Activated naive CD4-positive, alpha-beta T cell treated with anti-CD3 and anti-CD28 coated beads for 36 hours (primary cell): ENCODE data around the gene IFNA10. TPM values are rescaled to one million over a fixed set of nuclear protein-coding genes. Genes with fewer than 3 reads are reported as not detected.
"Not testable (repeated sequence)": the region's sequence is repeated elsewhere in the genome, so short reads cannot be mapped to it uniquely, and the experiment has no call there.

ENCODE experiments used
- CTCF ChIA-PET: fragments of 350-600 bp; sonication (Branson Sonifier 250); formaldehyde crosslinking; loops from one replicate; lab custom pipeline; 2021; ENCODE audit warnings: antibody characterized with exemption; lab: Charles Lee
- DNase-seq: peaks from one replicate; pipeline ENCODE4 v3.0.0-alpha.2; 2020
- H3K27ac Mint-ChIP-seq: one replicate; pipeline ENCODE4 v1.8.0; 2021; ENCODE audit warnings: mild to moderate bottlenecking, mixed read lengths
- H3K27me3 Mint-ChIP-seq: one replicate; pipeline ENCODE4 v1.8.0; 2021; ENCODE audit warnings: low read depth, mixed read lengths
- H3K36me3 Mint-ChIP-seq: one replicate; pipeline ENCODE4 v1.8.0; 2021; ENCODE audit warnings: low read depth, mixed read lengths
- H3K4me1 Mint-ChIP-seq: one replicate; pipeline ENCODE4 v1.8.0; 2021; ENCODE audit warnings: low read depth, mixed read lengths
- H3K4me3 Mint-ChIP-seq: one replicate; pipeline ENCODE4 v1.8.0; 2021; ENCODE audit warnings: mild to moderate bottlenecking, moderate library complexity, mixed read lengths
- H3K9me3 Mint-ChIP-seq: one replicate; pipeline ENCODE4 v1.8.0; 2021; ENCODE audit warnings: mixed read lengths
- intact Hi-C: fragments of 100-400 bp; cut with micrococcal nuclease; formaldehyde crosslinking; loops from one replicate; pipeline ENCODE4 v1.15.1; 2023
- total RNA-seq, 2 experiments: library from RNA; stranded (reverse); gene quantifications; one replicate each; pipeline ENCODE4 v1.2.3, GENCODE V29; 2021

The IFNA10 gene
- total RNA-seq, 2 experiments from 2014 or later: not detected

GRCh38 chr9:21228122-21228521 is 21.2 kb upstream of the IFNA10 start, which contains the start of gene IFNA17:
IFNA17 (minus strand) TSS chr9:21228222; CDS start chr9:21228173, 49 bp downstream.
- no peaks in the 10 kb centered on the region for H3K4me1 Mint-ChIP-seq
- H3K27ac Mint-ChIP-seq: no peak within 1 kb of the TSS
- H3K36me3 Mint-ChIP-seq: no peaks in the 10 kb centered on the region
- H3K9me3 Mint-ChIP-seq: no peaks in the 10 kb centered on the region
- CTCF ChIA-PET: interaction anchor here (1.2 to 1.3 kb wide), 2 partner anchors 25 to 33 kb away, joined by 3 read pairs; no protein-coding TSS in a partner anchor
- intact Hi-C loops: no loop called here
- H3K27me3 Mint-ChIP-seq: peaks cover 2% of the 10 kb centered on the region
- H3K4me3 Mint-ChIP-seq: no peak within 1 kb of the TSS
- no peak for DNase-seq

GRCh38 chr9:21217211-21217610 is 10.3 kb upstream of the IFNA10 start, which contains the start of gene IFNA16:
IFNA16 (minus strand) TSS chr9:21217311; CDS start chr9:21217305, 6 bp downstream.
- DNase-seq, H3K4me3 Mint-ChIP-seq, H3K27ac Mint-ChIP-seq, intact Hi-C loops, H3K36me3 Mint-ChIP-seq, H3K9me3 Mint-ChIP-seq, H3K4me1 Mint-ChIP-seq: not testable (repeated sequence)
- CTCF ChIA-PET: interaction anchor here (0.9 to 1.3 kb wide), 2 partner anchors 19 to 217 kb away, joined by 3 to 7 read pairs; no protein-coding TSS in a partner anchor
- peaks cover 28% of the 10 kb centered on the region for H3K27me3 Mint-ChIP-seq

- intact Hi-C loops: loop anchor here (1.0 to 5.0 kb wide), 4 partner anchors 18 to 589 kb away; partner anchors contain the start of gene MTAP
- not testable (repeated sequence) for DNase-seq
- H3K4me3 Mint-ChIP-seq: peak overlapping the region; percentile 19
These were observed 6.7 kb upstream of the IFNA10 start for GRCh38 chr9:21213411-21214326.

GRCh38 chr9:21212160-21212559 is 5.2 kb upstream of the IFNA10 start:
- not testable (repeated sequence) for H3K27me3 Mint-ChIP-seq, H3K9me3 Mint-ChIP-seq, H3K4me1 Mint-ChIP-seq, H3K4me3 Mint-ChIP-seq, H3K27ac Mint-ChIP-seq, H3K36me3 Mint-ChIP-seq, DNase-seq
- intact Hi-C loops: loop anchor here (5.0 kb wide), 2 partner anchors 185 to 590 kb away; partner anchors contain the start of gene MTAP
- CTCF ChIA-PET: interaction anchor here (1.1 to 2.1 kb wide), 5 partner anchors 15 to 243 kb away, joined by 3 to 11 read pairs (median 9); no protein-coding TSS in a partner anchor

More at GRCh38 chr9:21213411-21214326, 6.7 kb upstream of the IFNA10 start:
- H3K27me3 Mint-ChIP-seq: peaks cover 14% of the 10 kb centered on the region
- not testable (repeated sequence) for H3K36me3 Mint-ChIP-seq, H3K4me1 Mint-ChIP-seq, H3K27ac Mint-ChIP-seq, H3K9me3 Mint-ChIP-seq
- CTCF ChIA-PET: interaction anchor here (1.0 to 2.1 kb wide), 7 partner anchors 17 to 242 kb away, joined by 3 to 11 read pairs (median 5); no protein-coding TSS in a partner anchor

DNA sequence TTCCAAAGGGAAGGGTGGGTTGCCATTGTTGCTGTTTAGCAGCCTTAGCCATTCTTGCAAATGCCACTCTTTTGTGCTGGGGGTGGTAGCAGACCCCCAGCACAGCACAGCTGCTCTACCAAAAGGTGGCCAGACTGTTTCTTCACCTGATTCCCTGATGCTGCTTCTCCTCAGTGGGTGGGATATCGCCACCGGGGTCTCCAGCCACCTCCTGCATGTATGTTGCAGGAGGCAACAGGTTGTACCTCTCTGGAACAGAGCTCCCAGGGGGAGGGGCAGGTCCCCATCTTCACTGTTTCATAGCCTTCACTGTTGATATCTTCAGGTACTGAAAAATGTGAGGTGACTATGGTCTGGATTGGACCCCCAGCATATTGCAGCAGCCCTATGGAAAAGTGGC is 3.8 kb upstream of the IFNA10 start:
- intact Hi-C loops: loop anchor here (5.0 kb wide), 2 partner anchors 187 to 592 kb away; partner anchors contain the start of gene MTAP
- CTCF ChIA-PET: interaction anchor here (1.2 to 2.0 kb wide), 2 partner anchors 16 kb away, joined by 5 to 9 read pairs; no protein-coding TSS in a partner anchor
- not testable (repeated sequence) for H3K36me3 Mint-ChIP-seq, H3K4me1 Mint-ChIP-seq, H3K4me3 Mint-ChIP-seq, H3K27me3 Mint-ChIP-seq, H3K9me3 Mint-ChIP-seq, DNase-seq, H3K27ac Mint-ChIP-seq

GRCh38 chr9:21210311-21210710 is 3.4 kb upstream of the IFNA10 start:
- no peak overlapping the region for H3K27ac Mint-ChIP-seq
- DNase-seq: no peak
- no peaks in the 10 kb centered on the region for H3K9me3 Mint-ChIP-seq
- intact Hi-C loops: loop anchor here (5.0 kb wide), 2 partner anchors 187 to 592 kb away; partner anchors contain the start of gene MTAP
- H3K4me1 Mint-ChIP-seq: peaks cover 7% of the 10 kb centered on the region
- no peaks in the 10 kb centered on the region for H3K36me3 Mint-ChIP-seq
- CTCF ChIA-PET: interaction anchor here (1.2 kb wide), 1 partner anchor 15 kb away, joined by 5 read pairs; no protein-coding TSS in a partner anchor
- H3K4me3 Mint-ChIP-seq: no peak overlapping the region
- H3K27me3 Mint-ChIP-seq: peaks cover 5% of the 10 kb centered on the region

GRCh38 chr9:21205204-21205603 is 1.7 kb downstream of the IFNA10 start:
- Mint-ChIP-seq H3K4me3 (no peak overlapping the region), H3K9me3 (no peaks in the 10 kb centered on the region), H3K4me1 (peaks cover 11% of the 10 kb centered on the region), H3K36me3 (no peaks in the 10 kb centered on the region), H3K27ac (no peak overlapping the region), H3K27me3 (peaks cover 12% of the 10 kb centered on the region)
- intact Hi-C loops: no loop called here
- CTCF ChIA-PET: no interaction called here
- DNase-seq: no peak

DNA sequence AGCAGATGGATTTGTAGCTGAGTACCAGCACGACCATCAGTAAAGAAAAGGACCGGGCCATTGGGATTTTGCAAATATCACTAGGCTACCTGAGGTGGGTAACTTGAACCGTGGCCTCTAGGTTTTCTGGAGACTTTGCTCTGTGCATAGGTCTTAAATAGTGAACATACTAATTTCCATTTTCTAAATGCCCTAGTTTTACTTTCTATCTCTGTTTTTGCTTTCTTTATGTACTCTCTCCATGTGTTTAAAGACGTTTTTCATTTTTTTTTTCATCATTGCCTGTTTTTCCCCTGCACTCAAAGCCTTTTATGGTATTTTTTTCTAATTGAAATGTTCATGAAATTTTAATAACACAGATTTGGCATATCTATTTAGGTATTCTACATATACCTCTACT is 4.8 kb downstream of the IFNA10 start, which contains the start of gene IFNA7:
IFNA7 (minus strand) TSS at position 101 of the 400 bp plus-strand sequence; CDS start at position 61, 40 bp downstream.
- DNase-seq, H3K36me3 Mint-ChIP-seq, H3K4me3 Mint-ChIP-seq, H3K27ac Mint-ChIP-seq, intact Hi-C loops, CTCF ChIA-PET, H3K9me3 Mint-ChIP-seq: not testable (repeated sequence)
- Mint-ChIP-seq H3K27me3 (peaks cover 19% of the 10 kb centered on the region), H3K4me1 (peaks cover 11% of the 10 kb centered on the region)

- not testable (repeated sequence) for H3K27ac Mint-ChIP-seq, H3K4me1 Mint-ChIP-seq, H3K4me3 Mint-ChIP-seq, H3K27me3 Mint-ChIP-seq, H3K36me3 Mint-ChIP-seq, H3K9me3 Mint-ChIP-seq
- intact Hi-C loops: loop anchor here (1.0 to 10.0 kb wide), 8 partner anchors 18 to 1050 kb away; no protein-coding TSS in a partner anchor
- CTCF ChIA-PET: interaction anchor here (0.7 to 3.9 kb wide), 30 partner anchors 8 to 589 kb away, joined by 3 to 28 read pairs (median 3); no protein-coding TSS in a partner anchor
- peak; percentile 69 for DNase-seq
These were observed 11.8 kb downstream of the IFNA10 start for GRCh38 chr9:21194867-21195776.

DNA sequence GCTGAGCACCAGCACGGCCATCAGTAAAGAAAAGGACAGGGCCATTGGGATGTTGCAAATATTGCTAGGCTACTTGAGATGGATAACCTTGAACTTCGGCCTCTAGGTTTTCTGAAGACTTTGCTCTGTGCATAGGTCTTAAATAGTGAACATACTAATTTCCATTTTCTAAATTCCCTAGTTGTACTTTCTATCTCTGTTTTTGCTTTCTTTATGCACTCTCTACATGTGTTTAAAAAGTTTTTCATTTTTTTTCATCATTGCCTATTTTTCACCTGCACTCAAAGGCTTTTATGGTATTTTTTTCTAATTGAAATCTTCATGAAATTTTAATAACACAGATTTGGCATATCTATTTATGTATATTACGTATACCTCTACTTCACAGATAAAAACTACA is 19.5 kb downstream of the IFNA10 start, which contains the start of gene IFNA4:
IFNA4 (minus strand) TSS at position 101 of the 400 bp plus-strand sequence; CDS start at position 45, 56 bp downstream.
- DNase-seq, H3K4me1 Mint-ChIP-seq, H3K9me3 Mint-ChIP-seq, H3K27me3 Mint-ChIP-seq, intact Hi-C loops, CTCF ChIA-PET, H3K4me3 Mint-ChIP-seq, H3K27ac Mint-ChIP-seq, H3K36me3 Mint-ChIP-seq: not testable (repeated sequence)
